GM13976 (cell line): ENCODE measurements around the gene PLPPR3.
"Not testable (repeated sequence)": the region's sequence is repeated elsewhere in the genome, so short reads cannot be mapped to it uniquely, and the experiment has no call there.

Experiments used
- DNase-seq: peaks from one replicate; pipeline ENCODE4 v3.0.0; 2012; ENCODE audit warnings: low spot score
- CTCF ChIP-seq: IDR thresholded peaks from 2 replicates; pipeline ENCODE4 v1.5.1; 2012; ENCODE audit warnings: borderline replicate concordance, mild to moderate bottlenecking; ENCODE audit not compliant: insufficient read depth; ENCODE audit errors: extremely low read depth, missing control alignments, control extremely low read depth
- in situ Hi-C: fragments of 300-500 bp; cut with MboI; formaldehyde crosslinking; loops from one replicate; pipeline ENCODE4 v1.12.0; 2022; ENCODE audit warnings: low sequenced_read_pairs, mixed read lengths, inconsistent platforms; ENCODE audit not compliant: unreplicated experiment

PLPPR3 gene

GRCh38 chr19:845707-846521, 24.2 kb upstream of the PLPPR3 start:
- TF ChIP-seq CTCF: no peak
- DNase-seq: no peak
- in situ Hi-C loops: no loop called here

GRCh38 chr19:844546-844971, 22.8 kb upstream of the PLPPR3 start:
- no peak for DNase-seq
- in situ Hi-C loops: no loop called here
- TF ChIP-seq CTCF: no peak

GRCh38 chr19:843836-844545, 22.2 kb upstream of the PLPPR3 start:
- TF ChIP-seq CTCF: no peak
- in situ Hi-C loops: no loop called here
- no peak for DNase-seq

GRCh38 chr19:843180-843835, 21.6 kb upstream of the PLPPR3 start:
- no peak for TF ChIP-seq CTCF
- no peak for DNase-seq
- in situ Hi-C loops: no loop called here

- DNase-seq, in situ Hi-C loops: not testable (repeated sequence)
These were observed 21.0 kb upstream of the PLPPR3 start for GRCh38 chr19:842802-843179.

GRCh38 chr19:840519-841206, 18.9 kb upstream of the PLPPR3 start, which contains the start of gene PRTN3:
PRTN3 (plus strand) TSS chr19:840999; CDS start chr19:841009, 10 bp downstream.
- in situ Hi-C loops: no loop called here
- no peak for DNase-seq
- no peak for TF ChIP-seq CTCF
